Stimulated activated CD8-positive, alpha-beta memory T cell treated with anti-CD3 and anti-CD28 coated beads, Interleukin-12 subunit alpha, Interleukin-12 subunit beta, amount 100 ng/mL, for 1 hour (primary cell): ENCODE data around the gene NAA15.
"Not testable (repeated sequence)": the region's sequence is repeated elsewhere in the genome, so short reads cannot be mapped to it uniquely, and the experiment has no call there.

ENCODE experiments used
- DNase-seq: peaks from one replicate; pipeline ENCODE4 v3.0.0-alpha.2; 2020; ENCODE audit warnings: low read depth

NAA15 gene

GRCh38 chr4:139367421-139368090 lies 66.3 kb downstream of the NAA15 start:
- no peak for DNase-seq

- DNase-seq = no peak
These were observed 67.7 kb downstream of the NAA15 start for GRCh38 chr4:139368998-139369397.

- no peak for DNase-seq
These were observed 72.9 kb downstream of the NAA15 start for GRCh38 chr4:139374251-139374650.

GRCh38 chr4:139386421-139386820 lies 85.1 kb downstream of the NAA15 start:
- DNase-seq = no peak

- no peak for DNase-seq
These were observed 87.8 kb downstream of the NAA15 start for GRCh38 chr4:139389102-139389501.

- DNase-seq = no peak
These were observed 88.7 kb downstream of the NAA15 start for GRCh38 chr4:139389991-139390390.

- no peak for DNase-seq
These were observed 90.4 kb downstream of the NAA15 start for GRCh38 chr4:139391731-139392130.

- DNase-seq = no peak
These were observed 91.5 kb downstream of the NAA15 start for GRCh38 chr4:139392797-139393196.

- DNase-seq = no peak
These were observed 100.1 kb downstream of the NAA15 start for GRCh38 chr4:139401368-139401767.

GRCh38 chr4:139402436-139402835 lies 101.1 kb downstream of the NAA15 start:
- DNase-seq = no peak

GRCh38 chr4:139403462-139403861 lies 102.2 kb downstream of the NAA15 start:
- no peak for DNase-seq

GRCh38 chr4:139410312-139410711 lies 109.0 kb downstream of the NAA15 start:
- DNase-seq = no peak

GRCh38 chr4:139414671-139415210 lies 113.4 kb downstream of the NAA15 start:
- DNase-seq = not testable (repeated sequence)

- no peak for DNase-seq
These were observed 114.9 kb downstream of the NAA15 start for GRCh38 chr4:139416073-139416673.

- DNase-seq = no peak
These were observed 118.1 kb downstream of the NAA15 start for GRCh38 chr4:139419388-139419914.

GRCh38 chr4:139420652-139421051 lies 119.3 kb downstream of the NAA15 start:
- DNase-seq = no peak

- no peak for DNase-seq
These were observed 134.8 kb downstream of the NAA15 start for GRCh38 chr4:139436122-139436521.

- DNase-seq = no peak
These were observed 136.8 kb downstream of the NAA15 start for GRCh38 chr4:139438141-139438540.

GRCh38 chr4:139441029-139441428 lies 139.7 kb downstream of the NAA15 start:
- DNase-seq = no peak

GRCh38 chr4:139443661-139444060 lies 142.4 kb downstream of the NAA15 start:
- no peak for DNase-seq

- DNase-seq = not testable (repeated sequence)
These were observed 143.6 kb downstream of the NAA15 start for GRCh38 chr4:139444881-139445280.

- not testable (repeated sequence) for DNase-seq
These were observed 145.8 kb downstream of the NAA15 start for GRCh38 chr4:139447078-139447477.

GRCh38 chr4:139450586-139450985 lies 149.3 kb downstream of the NAA15 start:
- no peak for DNase-seq
